Neural cell (in vitro differentiated cells): Measurements from ENCODE around the gene RNU2-63P. TPM values are rescaled to one million over a fixed set of nuclear protein-coding genes. Genes with fewer than 3 reads are reported as not detected.

ENCODE experiments used
- H2AFZ ChIP-seq: fragments of 200-600, 300-800 bp; sonication (generic), shearing (Covaris generic); 2 replicates; pipeline ENCODE4 v1.6.0; 2014; ENCODE audit warnings: low read depth, mild to moderate bottlenecking, antibody characterized with exemption, low read length, moderate library complexity
- H3F3A ChIP-seq: fragments of 200-600 bp; shearing (Covaris generic); 2 replicates; pipeline ENCODE4 v1.6.1; 2016; ENCODE audit warnings: mild to moderate bottlenecking, moderate library complexity, mixed read lengths, antibody characterized with exemption, low read length; ENCODE audit not compliant: insufficient read depth, poor library complexity, severe bottlenecking
- H3K27ac ChIP-seq: fragments of 200-600, 300-800 bp; sonication (generic), shearing (Covaris generic); 2 replicates; pipeline ENCODE4 v1.5.1; 2014; ENCODE audit warnings: mild to moderate bottlenecking, low read length, moderate library complexity
- H3K27me3 ChIP-seq: fragments of 300-800, 200-600 bp; sonication (generic), shearing (Covaris generic); 2 replicates; pipeline ENCODE4 v1.6.0; 2014; ENCODE audit warnings: mild to moderate bottlenecking, low read depth, low read length, moderate library complexity; ENCODE audit not compliant: insufficient read depth
- H3K36me3 ChIP-seq: fragments of 300-800, 200-600 bp; sonication (generic), shearing (Covaris generic); 2 replicates; pipeline ENCODE4 v1.5.1; 2014; ENCODE audit warnings: mild to moderate bottlenecking, antibody characterized with exemption, low read length, moderate library complexity; ENCODE audit not compliant: insufficient read depth
- H3K4me2 ChIP-seq: fragments of 300-800, 200-600 bp; sonication (generic), shearing (Covaris generic); 2 replicates; pipeline ENCODE4 v1.6.0; 2014; ENCODE audit warnings: mild to moderate bottlenecking, low read length
- H3K4me3 ChIP-seq: fragments of 300-800, 200-600 bp; sonication (generic), shearing (Covaris generic); 2 replicates; pipeline ENCODE4 v1.5.1; 2014; ENCODE audit warnings: mild to moderate bottlenecking, low read length, moderate library complexity
- H3K79me2 ChIP-seq: fragments of 200-600 bp; shearing (Covaris generic); replicated peaks from 2 replicates; pipeline ENCODE4 v1.6.0; 2014; ENCODE audit warnings: mild to moderate bottlenecking, low read length, moderate library complexity; ENCODE audit not compliant: insufficient read depth
- H3K9ac ChIP-seq: fragments of 300-800, 200-600 bp; sonication (generic), shearing (Covaris generic); 2 replicates; pipeline ENCODE4 v1.6.1; 2016; ENCODE audit warnings: mild to moderate bottlenecking, low read length, mixed read lengths
- H3K9me2 ChIP-seq: fragments of 200-600 bp; shearing (Covaris generic); 2 replicates; pipeline ENCODE4 v1.6.1; 2016; ENCODE audit warnings: mild to moderate bottlenecking, low read length, mixed read lengths; ENCODE audit not compliant: insufficient read depth
- H3K9me3 ChIP-seq: fragments of 200-600, 300-800 bp; sonication (generic), shearing (Covaris generic); 2 replicates; pipeline ENCODE4 v1.6.1; 2016; ENCODE audit warnings: mild to moderate bottlenecking, mixed run types, low read length, moderate library complexity, mixed read lengths
- H4K20me1 ChIP-seq: fragments of 200-600 bp; shearing (Covaris generic); 2 replicates; pipeline ENCODE4 v1.6.1; 2016; ENCODE audit warnings: mild to moderate bottlenecking, mixed run types; ENCODE audit not compliant: insufficient read depth
- EP300 ChIP-seq: fragments of 450-650 bp; conservative IDR thresholded peaks from 2 replicates; pipeline ENCODE4 v1.6.1; 2014; ENCODE audit warnings: antibody characterized with exemption, mild to moderate bottlenecking, moderate library complexity; ENCODE audit not compliant: poor library complexity, severe bottlenecking
- EZH2 ChIP-seq: fragments of 200-600, 300-800 bp; shearing (Covaris generic), sonication (generic); IDR thresholded peaks from 2 replicates; pipeline ENCODE4 v1.6.1; 2014; ENCODE audit warnings: antibody characterized with exemption, low read length, borderline replicate concordance, mild to moderate bottlenecking; ENCODE audit not compliant: insufficient read depth, poor library complexity, severe bottlenecking
- MXI1 ChIP-seq: fragments of 450-650 bp; conservative IDR thresholded peaks from 2 replicates; pipeline ENCODE4 v1.6.1; 2014; ENCODE audit warnings: antibody characterized with exemption, mild to moderate bottlenecking; ENCODE audit not compliant: poor library complexity, severe bottlenecking
- POLR2AphosphoS5 ChIP-seq: IDR thresholded peaks from 2 replicates; pipeline ENCODE4 v1.6.1; 2012
- RAD21 ChIP-seq: fragments of 450-650 bp; conservative IDR thresholded peaks from 2 replicates; pipeline ENCODE4 v1.6.1; 2014; ENCODE audit warnings: antibody characterized with exemption, mild to moderate bottlenecking, moderate library complexity
- SMC3 ChIP-seq: fragments of 450-650 bp; conservative IDR thresholded peaks from 2 replicates; pipeline ENCODE4 v1.6.1; 2014; ENCODE audit warnings: antibody characterized with exemption, mild to moderate bottlenecking, moderate library complexity; ENCODE audit not compliant: poor library complexity
- TAF1 ChIP-seq: IDR thresholded peaks from 2 replicates; pipeline ENCODE4 v1.6.1; 2012; ENCODE audit warnings: low read depth
- polyA plus RNA-seq: library from polyadenylated mRNA; depleted of rRNA; stranded (reverse); fragments of >200 nt; gene quantifications from 2 replicates; pipeline ENCODE4 v1.2.3, GENCODE V29; 2014
- TF ChIP-seq, protein P1 (sequence below): fragments of 450-650 bp; IDR thresholded peaks from 2 replicates; pipeline ENCODE4 v1.5.1; 2014; ENCODE audit warnings: antibody characterized with exemption, mild to moderate bottlenecking, moderate library complexity; ENCODE audit not compliant: poor library complexity, severe bottlenecking
- TF ChIP-seq, protein P2 (sequence below): IDR thresholded peaks from 2 replicates; pipeline ENCODE4 v1.6.1; 2012; ENCODE audit warnings: borderline replicate concordance

The RNU2-63P gene
- polyA plus RNA-seq, 1 donor from 2014 or later: not detected

DNA sequence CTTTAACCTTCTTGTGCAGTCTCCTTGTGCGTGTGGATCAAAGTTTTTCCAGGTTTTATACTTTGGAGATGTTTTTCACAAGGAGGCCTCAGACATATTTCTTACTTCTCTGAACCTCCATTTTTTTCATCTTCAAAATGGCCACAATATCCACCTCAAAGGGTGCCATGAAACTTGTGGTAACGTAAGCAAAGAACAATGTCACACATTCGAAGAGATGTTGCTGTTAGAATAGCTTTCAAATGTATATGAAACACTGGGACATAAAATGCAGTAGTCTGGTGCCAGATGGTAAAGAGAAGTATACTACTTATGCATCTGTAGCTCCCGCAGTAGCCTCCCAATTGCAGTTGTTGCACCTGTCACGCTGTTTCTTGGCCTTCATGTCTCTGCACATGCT, 41.8 kb upstream of the RNU2-63P start:
- Histone ChIP-seq H3K4me2 (no peak overlapping the region), H3K9ac (no peak overlapping the region), H3F3A (no peaks in the 10 kb centered on the region), H3K9me2 (no peaks in the 10 kb centered on the region), H3K79me2 (peaks cover 14% of the 10 kb centered on the region), H3K4me3 (no peak overlapping the region), H2AFZ (no peak overlapping the region), H4K20me1 (no peaks in the 10 kb centered on the region), H3K27ac (no peak overlapping the region), H3K36me3 (no peaks in the 10 kb centered on the region), H3K27me3 (no peaks in the 10 kb centered on the region), H3K9me3 (no peaks in the 10 kb centered on the region)
- TF ChIP-seq TAF1 (no peak), POLR2AphosphoS5 (no peak), EP300 (no peak), SMC3 (no peak), MXI1 (no peak), EZH2 (no peak), RAD21 (no peak)
- TF ChIP-seq, protein P1, sequence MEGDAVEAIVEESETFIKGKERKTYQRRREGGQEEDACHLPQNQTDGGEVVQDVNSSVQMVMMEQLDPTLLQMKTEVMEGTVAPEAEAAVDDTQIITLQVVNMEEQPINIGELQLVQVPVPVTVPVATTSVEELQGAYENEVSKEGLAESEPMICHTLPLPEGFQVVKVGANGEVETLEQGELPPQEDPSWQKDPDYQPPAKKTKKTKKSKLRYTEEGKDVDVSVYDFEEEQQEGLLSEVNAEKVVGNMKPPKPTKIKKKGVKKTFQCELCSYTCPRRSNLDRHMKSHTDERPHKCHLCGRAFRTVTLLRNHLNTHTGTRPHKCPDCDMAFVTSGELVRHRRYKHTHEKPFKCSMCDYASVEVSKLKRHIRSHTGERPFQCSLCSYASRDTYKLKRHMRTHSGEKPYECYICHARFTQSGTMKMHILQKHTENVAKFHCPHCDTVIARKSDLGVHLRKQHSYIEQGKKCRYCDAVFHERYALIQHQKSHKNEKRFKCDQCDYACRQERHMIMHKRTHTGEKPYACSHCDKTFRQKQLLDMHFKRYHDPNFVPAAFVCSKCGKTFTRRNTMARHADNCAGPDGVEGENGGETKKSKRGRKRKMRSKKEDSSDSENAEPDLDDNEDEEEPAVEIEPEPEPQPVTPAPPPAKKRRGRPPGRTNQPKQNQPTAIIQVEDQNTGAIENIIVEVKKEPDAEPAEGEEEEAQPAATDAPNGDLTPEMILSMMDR: no peak
- TF ChIP-seq, protein P2, sequence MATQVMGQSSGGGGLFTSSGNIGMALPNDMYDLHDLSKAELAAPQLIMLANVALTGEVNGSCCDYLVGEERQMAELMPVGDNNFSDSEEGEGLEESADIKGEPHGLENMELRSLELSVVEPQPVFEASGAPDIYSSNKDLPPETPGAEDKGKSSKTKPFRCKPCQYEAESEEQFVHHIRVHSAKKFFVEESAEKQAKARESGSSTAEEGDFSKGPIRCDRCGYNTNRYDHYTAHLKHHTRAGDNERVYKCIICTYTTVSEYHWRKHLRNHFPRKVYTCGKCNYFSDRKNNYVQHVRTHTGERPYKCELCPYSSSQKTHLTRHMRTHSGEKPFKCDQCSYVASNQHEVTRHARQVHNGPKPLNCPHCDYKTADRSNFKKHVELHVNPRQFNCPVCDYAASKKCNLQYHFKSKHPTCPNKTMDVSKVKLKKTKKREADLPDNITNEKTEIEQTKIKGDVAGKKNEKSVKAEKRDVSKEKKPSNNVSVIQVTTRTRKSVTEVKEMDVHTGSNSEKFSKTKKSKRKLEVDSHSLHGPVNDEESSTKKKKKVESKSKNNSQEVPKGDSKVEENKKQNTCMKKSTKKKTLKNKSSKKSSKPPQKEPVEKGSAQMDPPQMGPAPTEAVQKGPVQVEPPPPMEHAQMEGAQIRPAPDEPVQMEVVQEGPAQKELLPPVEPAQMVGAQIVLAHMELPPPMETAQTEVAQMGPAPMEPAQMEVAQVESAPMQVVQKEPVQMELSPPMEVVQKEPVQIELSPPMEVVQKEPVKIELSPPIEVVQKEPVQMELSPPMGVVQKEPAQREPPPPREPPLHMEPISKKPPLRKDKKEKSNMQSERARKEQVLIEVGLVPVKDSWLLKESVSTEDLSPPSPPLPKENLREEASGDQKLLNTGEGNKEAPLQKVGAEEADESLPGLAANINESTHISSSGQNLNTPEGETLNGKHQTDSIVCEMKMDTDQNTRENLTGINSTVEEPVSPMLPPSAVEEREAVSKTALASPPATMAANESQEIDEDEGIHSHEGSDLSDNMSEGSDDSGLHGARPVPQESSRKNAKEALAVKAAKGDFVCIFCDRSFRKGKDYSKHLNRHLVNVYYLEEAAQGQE: no peak

DNA sequence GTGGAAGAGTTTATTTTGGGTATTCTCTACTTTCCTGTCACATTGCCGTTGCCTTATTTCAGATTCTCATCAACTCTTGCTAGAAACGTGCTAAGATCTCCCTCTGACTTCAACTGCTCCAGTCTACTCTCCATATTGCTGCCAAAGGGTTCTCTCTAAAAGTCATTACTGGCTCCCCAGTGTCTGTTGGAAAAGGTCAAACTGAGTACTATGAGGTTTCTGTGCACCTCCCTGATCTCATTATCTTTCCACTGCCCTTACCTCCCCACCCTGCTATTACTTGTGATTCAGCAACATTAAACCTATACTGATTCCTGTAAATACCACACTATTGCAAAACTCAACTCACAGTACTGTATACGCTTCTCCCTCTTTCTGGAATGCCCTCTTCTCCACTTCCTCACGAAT, 41.1 kb upstream of the RNU2-63P start:
- no peaks in the 10 kb centered on the region for H4K20me1 ChIP-seq
- no peaks in the 10 kb centered on the region for H3F3A ChIP-seq
- H3K9ac ChIP-seq: no peak overlapping the region
- no peak overlapping the region for H3K4me2 ChIP-seq
- H2AFZ ChIP-seq: no peak overlapping the region
- no peaks in the 10 kb centered on the region for H3K9me3 ChIP-seq
- peaks cover 14% of the 10 kb centered on the region for H3K79me2 ChIP-seq
- H3K27me3 ChIP-seq: no peaks in the 10 kb centered on the region
- no peaks in the 10 kb centered on the region for H3K36me3 ChIP-seq
- H3K4me3 ChIP-seq: no peak overlapping the region
- no peak overlapping the region for H3K27ac ChIP-seq
- H3K9me2 ChIP-seq: no peaks in the 10 kb centered on the region
- TF ChIP-seq, protein P1: no peak
- TF ChIP-seq EZH2 (no peak), POLR2AphosphoS5 (no peak), RAD21 (no peak), SMC3 (no peak), MXI1 (no peak), EP300 (no peak), TAF1 (no peak)
- TF ChIP-seq, protein P2: no peak
